GM19238 (cell line): ENCODE data around the gene GRAMD4.
"Not testable (repeated sequence)": the region's sequence is repeated elsewhere in the genome, so short reads cannot be mapped to it uniquely, and the experiment has no call there.

Experiments
- DNase-seq: peaks from one replicate; pipeline ENCODE4 v3.0.0; 2011; ENCODE audit warnings: low spot score; ENCODE audit not compliant: insufficient read length

GRAMD4 gene

DNA sequence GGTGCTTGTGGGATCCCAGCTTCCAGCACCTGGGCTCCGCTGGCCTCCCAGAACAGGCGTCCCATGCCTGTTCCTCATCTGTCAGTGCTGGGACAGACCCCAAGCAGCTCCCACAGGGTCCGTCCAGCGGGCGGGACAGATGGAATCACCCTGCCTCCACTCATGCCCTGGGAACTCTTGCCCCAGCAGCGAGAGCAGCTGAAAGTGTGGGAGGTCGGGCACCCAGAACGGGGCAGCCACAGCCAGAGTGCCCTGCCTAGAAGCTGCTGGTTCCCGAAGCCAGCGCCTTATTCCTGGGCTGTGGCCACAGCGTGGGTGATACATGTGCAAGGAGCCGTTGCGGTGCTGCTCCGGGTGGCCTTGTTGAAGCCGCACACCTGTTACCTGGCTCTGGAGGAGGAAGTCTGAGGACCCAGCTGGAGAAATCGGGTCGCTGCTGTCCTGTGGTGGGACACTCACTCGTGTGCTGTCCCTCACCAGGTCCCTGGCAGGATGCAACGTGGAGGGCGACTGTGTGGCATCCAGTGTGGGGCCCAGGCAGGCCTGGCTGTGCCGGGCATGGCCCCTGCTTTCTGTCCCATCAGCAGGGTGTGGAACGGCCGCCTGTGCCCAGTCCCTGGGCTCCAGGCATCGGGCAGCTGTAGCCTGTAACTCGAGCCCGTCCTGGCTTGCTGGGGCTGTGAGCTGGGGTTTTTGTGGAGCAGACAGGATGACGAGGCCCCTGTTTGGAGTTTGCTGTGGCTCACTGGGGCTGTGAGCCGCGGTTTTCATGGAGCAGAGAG lies 16.2 kb downstream of the GRAMD4 start:
- no peak for DNase-seq

DNA sequence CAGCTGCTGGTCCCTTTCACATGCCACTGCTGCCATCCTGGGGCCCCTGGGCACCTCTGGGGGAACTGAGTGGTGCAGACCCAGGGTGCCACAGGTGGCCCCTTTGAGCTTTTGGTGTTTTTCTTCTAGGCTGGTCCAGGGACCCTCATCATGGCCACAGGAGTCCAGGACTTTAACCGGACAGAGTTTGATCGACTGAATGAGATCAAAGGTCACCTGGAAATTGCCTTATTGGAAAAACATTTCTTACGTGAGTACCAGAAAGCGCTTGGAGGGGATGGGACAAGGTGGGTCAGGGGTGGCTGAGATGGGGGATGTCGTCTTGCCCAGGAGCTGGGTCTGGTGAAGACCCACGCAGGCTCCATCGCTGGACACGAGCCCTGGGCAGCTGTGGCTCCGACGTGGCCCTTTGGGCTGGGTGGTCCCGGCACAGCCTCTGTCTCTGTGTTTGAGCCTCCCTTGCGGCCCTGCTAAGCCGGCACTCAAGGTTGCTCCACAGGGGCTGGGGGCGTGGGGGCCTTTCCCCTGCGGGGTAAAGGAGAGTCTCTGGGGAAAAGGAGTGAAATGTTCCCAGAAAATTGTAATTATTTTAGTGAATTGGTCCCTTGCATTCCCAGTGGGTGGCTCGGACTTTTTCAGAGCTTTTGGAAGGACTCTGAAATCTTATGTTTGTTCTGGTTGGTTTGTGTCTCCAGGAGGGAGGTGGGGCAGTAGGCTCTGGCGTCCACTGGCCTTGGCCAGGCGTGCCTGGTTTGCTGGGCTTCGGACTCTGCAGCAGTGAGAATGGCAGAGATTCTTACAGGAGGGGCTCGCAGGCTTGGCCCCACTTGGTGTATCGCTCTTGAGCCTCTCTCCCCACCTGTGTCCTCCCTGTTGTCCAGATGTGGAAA lies 17.8 kb downstream of the GRAMD4 start:
- no peak for DNase-seq

DNA sequence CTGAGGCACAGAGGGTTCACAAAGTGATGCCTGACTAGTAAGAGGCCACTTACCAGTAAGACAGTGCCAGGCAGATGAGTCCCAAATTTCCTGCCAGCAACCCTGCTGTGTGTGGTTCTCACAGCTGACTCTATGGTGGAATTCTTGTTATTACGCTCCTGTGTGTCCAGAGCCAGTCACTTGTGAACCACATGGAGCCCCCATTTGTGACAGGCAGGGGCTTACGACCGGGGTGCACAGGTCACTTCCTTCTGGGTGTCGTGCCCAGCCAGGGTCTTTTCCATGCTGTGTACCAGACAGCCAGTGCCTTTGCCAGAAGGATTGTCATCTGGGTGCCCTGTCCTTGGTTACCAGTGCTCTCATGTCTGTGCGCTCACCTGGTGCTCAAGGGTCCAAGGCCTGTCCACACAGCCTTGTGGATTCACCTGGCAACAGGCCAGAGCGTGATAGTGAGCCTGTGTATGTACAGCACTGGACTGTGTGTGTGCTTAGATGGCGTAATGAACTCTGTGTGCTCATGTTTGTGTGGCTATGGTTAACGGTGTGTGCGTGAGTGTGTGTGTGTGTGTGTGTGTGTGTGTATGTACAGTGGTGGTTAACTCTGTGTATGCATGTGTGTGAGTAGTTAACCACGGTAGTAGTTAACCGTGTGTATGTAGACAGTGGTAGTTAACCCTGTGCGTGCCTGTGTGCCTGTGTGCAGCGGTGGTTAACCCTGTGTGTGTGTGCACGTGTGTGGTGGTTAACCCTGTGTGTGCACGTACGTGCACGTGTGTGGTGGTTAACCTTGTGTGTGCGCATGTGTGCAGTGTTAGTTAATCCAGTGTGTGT lies 18.6 kb downstream of the GRAMD4 start:
- DNase-seq = no peak

DNA sequence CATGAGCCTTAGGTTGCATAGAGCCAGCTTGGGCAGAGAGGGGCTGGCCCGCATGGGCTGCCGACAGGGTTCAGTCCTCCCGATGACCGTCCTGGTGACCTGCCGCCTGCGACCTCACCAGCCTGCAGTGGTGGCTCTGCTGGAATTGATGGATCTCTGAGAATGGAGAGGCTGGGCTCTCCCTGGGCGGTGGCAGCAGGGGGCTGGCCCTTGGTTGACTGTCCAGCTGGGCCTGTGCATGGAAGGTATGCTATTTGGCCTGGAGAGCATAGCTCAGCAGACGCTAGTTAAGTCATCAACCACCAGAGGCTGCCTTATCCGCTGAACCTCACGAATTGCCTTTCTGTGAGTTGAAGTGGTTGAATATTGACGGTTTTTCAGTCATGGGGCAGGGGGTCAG lies 19.7 kb downstream of the GRAMD4 start:
- no peak for DNase-seq

DNA sequence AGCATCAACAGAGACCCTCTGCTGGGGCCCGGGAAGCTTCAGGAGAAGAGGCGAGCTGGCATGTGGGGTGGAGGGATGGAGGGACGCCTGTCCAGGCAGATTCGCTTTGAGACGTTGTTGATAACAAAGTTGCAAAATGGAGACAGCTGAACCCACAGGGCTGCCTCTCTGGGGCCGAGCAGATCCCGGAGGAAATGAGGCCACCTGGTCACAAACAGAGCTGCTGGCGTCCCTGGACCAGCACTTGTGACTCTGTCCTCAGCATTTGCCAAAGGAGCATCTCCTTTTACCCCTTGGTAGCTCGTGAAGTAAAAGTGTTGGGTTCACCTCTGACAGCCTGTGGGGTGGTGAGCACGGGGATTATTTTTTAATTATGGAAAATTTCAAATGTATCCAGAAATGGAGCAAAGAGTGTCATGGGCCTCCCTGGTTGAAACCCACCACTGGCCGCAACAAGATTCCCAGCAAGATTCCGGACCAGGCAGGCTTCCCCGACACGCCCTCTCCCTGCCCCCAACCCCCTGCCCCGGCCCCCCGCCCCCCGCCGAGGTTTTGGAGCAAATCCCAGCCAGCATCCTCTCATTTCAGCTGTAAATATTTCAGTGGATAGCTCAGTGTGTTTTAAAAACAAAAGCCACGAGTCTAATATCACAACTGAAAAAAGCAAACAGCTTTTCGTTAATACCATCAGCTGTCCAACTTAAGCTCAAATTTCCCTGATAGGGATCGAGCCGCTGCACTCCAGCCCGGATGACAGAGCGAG lies 20.3 kb downstream of the GRAMD4 start:
- no peak for DNase-seq

DNA sequence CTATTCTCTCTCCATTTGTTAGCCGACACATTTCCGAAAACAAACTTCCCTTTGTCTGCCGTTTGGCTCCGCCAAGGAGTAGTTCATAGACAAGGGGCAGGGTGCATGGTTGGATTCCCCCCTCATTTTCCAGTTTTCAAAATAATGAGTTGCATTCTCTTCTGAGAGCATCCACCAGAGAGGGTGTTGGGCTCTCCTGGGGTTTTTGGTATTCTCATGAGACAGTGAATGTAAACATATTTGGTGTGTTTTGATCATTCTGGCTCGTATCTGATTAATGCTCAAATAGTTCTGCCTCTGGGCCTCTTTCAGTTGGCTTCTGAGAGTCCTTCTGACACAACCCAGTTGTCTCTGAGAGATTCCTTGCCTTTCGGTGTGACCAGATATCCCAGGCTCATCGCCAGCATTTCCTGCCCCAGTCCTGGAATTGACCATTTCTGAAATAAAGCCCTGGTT lies 21.7 kb downstream of the GRAMD4 start:
- DNase-seq = no peak

DNA sequence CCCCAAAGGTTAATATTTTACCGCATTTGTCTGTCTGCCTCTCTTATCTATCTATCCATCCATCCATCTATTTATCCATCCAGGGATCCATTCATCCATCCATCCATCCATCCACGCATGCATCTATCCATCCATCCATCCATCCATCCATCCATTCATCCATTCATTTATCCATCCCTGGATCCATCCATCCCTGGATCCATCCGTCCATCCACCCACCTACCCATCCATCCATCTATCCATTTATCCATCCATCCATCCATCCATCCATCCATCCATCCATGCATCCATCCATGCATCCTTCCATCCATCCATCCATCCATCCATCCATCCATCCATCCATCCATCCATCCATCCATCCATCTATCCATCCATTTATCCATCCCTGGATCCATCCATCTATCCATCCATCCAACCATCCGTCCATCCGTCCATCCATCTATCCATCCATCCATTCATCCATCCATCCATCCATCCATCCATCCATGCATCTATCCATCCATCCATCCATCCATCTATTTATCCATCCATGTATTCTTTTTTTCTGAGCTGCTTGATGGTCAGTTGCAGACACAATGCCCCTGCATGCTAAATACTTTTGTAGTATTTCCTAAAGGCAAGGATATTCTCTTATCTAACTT lies 22.8 kb downstream of the GRAMD4 start:
- DNase-seq = not testable (repeated sequence)

DNA sequence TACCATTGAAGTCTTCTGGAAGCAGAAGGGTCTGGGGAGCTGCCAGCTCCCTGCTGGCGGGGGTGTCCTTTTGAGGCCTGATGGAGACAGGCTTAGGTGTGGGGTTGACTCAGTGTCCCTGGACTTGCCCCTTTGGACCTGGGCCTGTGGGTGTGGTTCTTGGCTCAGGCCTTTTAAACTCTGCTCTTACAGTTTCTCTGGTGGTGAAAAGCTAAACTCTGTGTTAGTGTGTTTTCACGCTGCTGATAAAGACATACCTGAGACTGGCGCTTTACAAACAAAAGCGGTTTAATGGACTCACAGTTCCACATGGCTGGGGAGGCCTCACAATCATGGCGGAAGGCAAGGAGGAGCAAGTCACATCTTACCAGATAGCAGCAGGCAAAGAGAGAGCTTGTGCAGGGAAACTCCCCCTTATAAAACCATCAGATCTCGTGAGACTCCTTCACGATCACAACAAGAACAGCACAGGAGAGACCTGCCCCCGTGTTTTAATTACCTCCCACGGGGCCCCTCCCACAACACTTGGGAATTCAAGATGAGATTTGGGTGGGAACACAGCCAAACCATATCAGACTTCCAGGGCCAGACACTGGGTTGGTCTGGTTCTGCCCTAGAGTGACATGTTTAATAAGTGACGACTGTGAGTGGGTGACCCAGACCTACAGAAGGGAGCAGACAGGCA lies 26.5 kb downstream of the GRAMD4 start:
- no peak for DNase-seq

DNA sequence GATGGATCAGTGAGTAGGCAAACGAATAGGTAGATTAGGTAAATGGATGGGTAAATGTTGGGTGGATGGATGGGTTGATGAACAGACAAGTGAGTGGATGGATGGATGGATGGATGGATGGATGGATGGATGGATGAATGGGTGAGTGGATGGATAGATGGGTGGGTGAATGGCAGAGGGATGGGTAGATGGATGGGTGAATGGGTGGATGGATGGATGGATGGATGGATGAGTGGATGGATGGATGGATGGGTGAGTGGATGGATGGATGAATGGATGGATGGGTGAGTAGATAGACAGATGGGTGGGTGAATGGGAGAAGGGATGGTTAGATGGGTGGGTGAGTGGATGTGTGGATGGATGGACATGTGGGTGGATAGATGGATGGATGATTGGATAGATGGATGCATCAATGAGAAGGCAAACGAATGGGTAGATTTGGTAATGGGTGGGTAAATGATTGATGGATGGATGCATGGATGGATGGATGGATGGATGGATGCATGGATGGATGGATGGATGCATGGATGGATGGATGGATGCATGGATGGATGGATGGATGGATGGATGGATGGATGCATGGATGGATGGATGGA lies 28.1 kb downstream of the GRAMD4 start:
- not testable (repeated sequence) for DNase-seq

DNA sequence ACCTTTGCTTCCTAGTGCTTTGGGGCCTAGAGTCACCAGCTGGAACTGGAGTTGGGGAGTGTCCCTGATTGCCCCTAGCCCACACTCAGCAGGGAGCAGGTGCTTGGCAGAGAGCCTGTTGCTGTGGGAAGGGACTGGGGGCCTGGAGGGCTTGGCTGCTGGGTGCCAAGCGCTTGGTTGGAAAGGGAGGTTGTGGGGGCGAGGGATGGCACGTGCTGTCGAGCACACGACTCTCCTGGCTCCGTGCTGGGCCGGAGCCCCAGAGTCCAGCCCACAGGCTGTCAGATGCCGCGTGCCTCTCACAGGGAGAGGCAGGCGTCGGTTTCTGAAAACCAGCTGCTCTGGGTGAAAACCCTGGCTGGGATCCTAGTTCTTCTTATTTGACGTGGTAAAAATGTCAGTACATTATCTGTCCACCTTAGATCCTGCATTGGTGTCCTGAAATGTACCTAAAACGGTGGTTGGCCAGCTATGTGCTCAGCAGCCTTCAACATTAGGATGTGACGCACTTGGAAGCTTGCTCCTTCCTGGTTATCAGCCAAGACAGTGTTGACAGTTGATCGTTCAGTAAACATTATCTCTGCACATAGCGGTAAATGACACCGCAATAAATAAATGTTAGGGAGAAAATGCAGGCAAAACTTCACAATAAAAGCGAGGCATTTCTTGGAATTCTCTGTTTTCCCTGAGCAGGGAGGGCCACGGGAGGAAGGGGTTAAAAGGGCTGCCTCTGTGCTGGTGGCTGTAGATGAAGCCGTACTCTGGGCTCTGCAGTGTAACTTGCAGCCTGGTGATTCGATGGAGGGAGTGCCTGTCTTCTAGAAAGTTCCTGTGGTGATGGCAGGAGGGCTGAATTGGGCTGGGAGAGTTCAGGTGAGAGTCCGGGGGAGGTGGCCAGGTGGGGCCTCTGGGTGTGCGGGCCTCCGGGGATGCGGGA lies 29.2 kb downstream of the GRAMD4 start:
- no peak for DNase-seq

DNA sequence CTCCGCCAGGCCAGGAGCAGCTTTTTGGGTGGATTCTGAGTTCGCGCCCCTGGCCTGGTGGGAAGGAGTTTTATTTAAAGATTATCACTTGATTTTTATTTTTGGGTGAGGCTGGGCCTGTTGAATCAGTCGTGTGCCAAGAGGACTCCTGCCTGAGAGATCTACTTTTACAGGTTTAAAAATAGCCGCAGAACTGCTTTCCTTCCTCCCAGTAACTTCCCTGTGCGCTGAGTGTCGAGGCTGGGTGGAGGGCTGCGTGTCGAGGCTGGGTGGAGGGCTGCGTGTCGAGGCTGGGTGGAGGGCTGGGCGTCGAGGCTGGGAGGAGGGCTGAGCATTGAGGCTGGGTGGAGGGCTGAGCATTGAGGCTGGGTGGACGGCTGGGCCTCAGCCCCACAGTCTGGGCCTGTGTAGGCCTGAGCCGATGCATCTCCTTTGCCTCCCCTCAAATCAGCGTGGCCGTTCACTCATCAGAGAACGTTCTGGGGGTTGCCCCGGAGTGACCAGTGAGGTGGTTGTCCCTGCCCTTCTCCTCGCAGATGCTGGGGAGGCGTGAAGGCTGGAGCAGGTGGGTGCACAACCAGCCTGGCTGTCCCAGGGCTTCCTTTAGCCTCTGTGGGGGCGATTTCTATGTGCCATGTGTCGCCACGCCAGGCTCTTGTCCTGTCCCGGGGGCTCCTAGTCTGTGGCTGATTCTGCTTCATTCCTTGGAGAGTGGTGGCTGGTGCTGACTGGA lies 30.1 kb downstream of the GRAMD4 start:
- DNase-seq = no peak

DNA sequence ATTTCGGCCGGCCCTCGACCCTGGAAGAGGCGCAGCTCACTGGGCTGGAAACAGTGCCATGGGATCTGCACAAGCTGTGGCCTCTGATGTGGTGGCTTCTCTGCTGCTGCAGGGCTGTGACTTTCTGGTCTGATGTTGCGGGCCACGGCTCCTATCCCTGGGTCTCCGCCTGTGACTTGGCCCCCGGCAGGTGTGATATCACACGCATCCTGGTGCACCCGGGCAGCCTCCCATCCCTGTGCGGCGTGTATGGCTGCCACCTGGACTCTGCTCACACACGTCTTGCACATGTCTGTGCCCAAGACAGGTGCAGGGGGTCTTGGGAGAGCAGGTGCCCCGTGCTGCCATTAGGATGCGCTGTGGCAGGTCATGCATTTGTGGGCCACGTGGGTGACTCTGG lies 31.1 kb downstream of the GRAMD4 start:
- DNase-seq = no peak

DNA sequence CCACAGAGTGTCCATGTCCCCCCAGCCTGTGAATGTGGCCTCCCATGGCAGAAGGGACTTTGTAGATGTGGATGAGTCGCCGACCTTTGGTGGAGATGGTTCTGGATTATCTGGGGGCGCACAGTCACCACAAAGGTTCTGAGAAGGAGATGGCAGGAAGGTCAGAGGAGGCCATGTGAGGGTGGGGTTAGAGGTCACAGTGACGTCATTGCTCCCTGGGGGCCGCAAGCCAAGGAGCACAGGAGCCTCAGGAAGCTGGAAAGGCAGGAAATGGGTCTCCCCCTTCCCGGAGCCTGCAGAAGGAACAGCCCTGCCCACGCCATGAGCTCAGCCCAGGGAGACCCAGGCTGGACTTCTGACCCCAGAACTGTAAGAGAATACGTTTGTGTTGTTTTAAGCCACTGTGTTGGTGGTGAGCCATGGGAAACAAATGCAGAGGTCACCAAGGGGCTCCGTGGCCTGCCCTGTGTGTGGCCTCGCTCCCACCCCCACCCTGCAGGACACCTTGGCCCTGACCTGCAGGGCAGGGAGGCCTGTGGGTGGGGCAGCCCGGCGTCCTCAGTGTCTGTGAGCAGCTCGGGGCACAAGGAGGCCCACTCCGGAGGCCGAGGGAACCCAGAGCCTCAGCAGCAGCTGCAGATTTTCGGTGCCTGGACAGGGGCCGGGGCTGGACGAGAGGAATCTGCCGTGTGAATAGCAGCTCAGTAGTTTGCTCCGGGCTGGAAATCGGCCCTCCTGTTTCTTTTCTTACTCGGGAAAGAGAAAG lies 32.1 kb downstream of the GRAMD4 start:
- DNase-seq = no peak

DNA sequence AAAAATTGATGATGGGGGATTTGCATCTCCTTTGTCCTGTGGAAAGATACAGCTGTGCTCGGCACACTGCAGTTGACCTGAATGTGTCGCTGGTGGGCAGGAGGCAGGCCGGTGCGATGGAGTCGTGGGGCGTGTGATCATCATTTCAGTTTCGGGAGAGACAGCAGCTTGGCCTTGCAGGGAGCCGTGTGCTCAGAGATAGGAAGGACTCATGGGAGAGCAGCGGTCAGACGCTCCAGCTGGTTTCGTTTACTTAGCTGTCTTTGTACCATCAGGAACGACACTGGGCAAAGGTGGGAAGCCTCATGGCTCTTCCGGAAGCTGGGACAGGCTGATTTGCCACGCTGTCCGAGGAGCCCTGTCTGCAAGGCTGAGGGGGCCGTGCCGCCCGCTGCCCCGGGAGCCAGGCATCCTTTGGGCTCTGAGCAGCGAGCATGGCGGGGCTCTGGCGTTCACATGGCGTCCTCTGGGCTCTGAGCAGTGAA lies 32.7 kb downstream of the GRAMD4 start:
- DNase-seq = no peak

DNA sequence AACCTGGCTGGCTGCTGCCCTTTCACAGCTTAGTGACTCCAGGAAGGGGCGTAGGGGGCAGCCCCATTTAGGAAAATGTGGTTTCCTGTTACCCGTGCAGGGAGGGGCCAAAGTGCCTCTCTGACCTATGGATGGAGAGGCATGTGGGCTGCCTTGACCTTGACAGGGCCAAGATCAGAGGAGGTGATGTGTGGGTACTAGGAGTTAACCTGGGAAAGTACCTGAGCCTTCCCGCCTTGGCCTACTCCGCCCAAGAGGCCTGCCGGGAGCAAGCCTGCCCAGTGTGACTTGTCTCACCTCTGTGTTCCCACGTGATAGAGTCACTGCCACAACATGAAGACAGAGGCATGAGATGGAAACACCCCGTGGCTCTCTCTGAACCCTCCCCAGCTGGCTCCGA lies 33.4 kb downstream of the GRAMD4 start:
- DNase-seq = no peak

DNA sequence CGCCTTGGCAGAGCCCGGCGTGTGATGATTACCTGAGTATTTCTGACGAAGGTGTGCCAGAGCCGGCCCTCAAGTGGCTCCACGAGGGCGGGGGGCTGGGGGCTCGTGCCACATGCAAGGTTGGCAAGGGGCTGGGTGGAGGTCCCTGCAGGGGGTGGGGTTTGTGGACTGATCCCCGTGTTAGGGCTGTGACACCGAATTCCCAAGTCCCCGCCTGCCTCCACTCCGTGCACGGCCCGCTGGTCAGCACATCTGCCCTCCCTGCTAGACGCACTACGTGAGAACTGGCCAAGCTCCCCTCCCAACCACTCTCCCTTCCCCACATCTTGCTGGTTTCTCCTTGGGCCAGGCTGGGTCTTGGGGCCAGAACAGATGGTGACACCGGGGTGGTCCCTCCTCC lies 34.2 kb downstream of the GRAMD4 start:
- no peak for DNase-seq
